Measurements from ENCODE around the gene FOXM1.
"Not testable (repeated sequence)": the region's sequence is repeated elsewhere in the genome, so short reads cannot be mapped to it uniquely, and the experiment has no call there.

The FOXM1 gene

DNA sequence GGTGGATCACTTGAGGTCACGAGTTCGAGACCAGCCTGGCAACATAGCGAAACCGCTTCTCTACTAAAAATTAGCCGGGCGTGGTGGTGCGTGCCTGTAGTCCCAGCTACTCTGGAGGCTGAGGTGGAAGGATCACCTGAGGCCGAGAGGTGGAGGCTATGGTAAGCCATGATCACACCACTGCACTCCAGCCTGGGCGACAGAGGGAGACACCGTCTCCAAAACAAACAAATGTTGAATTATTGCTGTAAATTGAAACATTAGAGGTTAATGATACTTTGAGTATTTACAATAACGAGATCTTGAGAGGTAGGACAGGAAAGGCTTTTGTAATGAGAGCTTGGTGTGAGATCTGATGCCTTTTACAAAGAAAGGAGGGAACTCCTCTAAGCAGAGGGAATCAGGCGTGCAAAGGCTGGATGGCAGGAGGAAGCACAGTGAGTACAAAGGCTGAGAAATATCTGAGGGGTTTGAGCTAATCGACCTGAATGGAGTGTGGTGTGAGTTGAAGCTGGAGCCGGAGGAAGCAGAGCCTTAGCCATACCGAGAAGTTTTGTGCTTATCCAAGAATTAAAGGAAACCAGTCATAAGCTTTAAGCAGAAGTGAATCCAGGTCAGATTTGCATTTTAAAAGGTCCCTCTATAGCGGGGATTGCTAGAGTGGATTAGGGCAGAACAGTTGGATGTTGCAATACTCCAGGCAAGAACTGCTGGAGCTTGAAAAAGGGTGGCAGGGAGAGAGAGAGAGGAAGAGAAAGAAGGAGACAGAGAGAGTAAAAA lies 1.2 kb upstream of the FOXM1 start:
- DNase-seq = peak; percentile 13

DNA sequence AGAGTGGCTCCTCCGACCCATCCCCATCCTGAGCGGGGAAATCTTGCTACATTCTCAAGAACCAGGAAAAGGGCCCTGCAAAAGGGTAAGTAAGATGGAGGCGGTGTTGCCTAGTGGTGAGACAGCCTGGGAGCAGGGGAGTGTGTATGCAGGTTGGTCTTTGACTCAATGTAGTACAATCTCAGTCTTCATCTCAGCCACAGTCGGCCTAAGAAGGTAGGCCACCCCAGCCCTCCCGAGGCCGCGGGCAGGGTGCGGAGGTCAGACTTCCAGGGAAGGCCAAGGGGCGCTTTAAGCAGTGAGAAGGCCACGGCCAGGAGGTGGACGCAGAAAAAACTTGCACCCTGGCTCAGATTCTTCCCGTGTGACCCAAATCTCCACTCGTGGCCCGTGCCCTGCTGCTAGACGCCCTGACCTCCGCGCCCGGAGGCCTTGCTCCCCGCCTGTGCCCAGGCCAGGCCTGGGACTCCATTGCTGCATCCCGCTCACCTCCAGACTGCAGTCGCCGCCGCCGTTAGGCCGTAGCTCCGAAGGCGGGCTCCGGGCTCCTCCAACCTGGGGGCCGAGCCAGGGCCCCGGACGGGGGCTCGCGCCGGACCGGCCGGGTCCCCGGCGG lies 435 bp downstream of the FOXM1 start:
- no peak for DNase-seq

DNA sequence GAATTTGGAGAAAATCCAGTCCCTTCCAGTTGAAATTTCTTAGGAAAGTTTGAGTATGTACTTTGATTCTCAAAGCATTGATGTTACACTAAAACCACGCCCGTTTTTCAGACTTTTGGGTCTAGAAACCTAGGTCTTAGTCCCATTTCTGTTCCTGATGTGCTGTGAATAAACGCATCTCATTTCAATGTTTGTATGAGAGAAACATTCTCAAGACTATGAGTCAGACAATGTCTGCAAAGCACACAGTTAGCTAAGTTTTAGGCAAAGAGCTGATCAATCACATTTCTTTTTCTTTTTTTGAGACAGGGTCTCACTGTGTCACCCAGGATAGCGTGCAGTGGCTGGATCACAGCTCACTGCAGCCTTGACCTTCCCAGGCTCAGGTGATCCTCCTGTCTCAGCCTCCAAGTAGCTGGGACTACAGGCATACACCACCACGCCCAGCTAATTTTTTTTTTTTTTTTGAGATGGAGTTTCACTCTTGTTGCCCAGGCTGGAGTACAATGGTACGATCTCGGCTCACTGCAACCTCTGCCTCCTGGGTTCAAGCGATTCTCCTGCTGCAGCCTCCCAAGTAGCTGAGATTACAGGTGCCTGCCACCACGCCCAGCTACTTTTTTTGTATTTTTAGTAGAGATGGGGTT lies 7.9 kb downstream of the FOXM1 start:
- not testable (repeated sequence) for DNase-seq

DNA sequence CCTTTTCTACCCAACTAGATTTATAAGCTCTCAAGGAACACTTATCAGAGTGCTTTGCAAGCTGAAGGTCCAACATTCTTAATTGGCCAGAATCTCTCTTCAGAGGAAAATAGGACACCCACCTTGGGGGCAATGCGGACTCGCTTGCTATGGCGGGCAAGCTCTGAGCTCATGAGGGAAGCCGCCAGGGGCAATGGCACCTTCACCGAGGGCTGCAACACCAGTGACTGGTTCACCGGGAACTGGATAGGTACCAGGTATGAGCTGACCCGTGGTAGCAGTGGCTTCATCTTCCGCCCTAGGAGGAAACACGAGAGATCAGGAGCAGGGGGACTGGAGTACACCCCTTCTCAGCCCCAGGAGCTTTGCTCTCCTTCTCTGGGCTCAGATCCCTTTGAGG lies 12.8 kb downstream of the FOXM1 start:
- no peak for DNase-seq

DNA sequence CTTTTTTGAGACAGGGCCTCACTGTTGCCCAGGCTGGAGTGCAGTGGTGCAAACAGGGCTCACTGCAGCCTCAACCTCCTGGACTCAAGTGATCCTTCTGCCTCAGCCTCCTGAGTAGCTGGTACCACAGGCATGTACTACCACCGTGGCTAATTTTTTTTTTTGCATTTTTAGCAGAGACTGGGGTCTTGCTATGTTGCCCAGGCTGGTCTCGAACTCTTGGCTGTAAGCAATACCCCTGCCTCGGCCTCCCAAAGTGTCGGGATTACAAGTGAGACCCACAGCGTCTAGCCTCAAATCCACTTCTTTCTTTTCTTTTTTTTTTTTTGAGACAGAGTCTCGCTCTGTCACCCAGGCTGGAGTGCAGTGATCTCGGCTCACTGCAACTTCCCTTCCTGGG lies 13.6 kb downstream of the FOXM1 start:
- DNase-seq = not testable (repeated sequence)

- DNase-seq = no peak
Measured at GRCh38 chr12:2862876-2863275, 14.1 kb downstream of the FOXM1 start.

DNA sequence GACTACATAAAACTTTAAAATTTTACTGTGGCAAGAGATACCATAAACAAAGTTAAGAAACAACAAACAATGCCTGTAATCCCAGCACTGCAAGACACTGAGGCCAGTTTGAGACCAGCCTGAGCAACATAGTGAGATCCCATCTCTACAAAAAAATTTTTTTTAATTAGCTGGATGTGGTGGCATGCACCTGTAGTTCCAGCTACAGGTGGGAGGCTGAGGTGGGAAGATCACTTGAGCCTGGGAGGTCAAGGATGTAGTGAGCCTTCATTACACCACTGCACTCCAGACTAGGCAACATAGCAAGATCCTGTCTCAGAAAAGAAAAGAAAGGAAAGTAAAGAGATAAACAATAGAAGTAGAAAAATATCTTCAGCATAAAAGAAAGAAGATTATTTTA lies 16.8 kb downstream of the FOXM1 start:
- DNase-seq = no peak

DNA sequence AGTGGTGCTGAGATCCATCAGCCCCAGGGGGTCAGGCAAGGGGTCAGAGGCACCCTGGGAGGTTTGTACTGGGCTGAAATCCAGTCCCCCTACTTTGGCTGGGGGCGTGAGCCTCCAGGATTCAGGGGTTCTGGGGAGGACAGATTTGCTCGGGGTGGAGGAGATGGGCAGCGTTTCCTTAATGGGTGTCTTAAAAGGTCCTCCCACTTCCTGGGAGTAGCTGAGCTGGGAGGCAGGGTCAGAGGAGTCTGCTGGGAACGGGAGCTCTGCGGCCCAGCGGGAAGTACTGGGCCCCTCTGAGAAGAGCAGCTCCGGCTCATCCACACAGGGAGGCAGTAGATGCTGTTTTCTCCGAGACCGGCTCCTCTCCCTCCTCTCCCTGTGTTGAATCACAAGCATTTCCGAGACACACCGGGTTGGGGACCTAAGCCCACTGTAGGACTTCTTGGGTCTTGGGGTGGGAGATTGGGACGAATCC lies 18.0 kb downstream of the FOXM1 start:
- no peak for DNase-seq

- DNase-seq = no peak
Measured at GRCh38 chr12:2858334-2858733, 18.6 kb downstream of the FOXM1 start.

GRCh38 chr12:2857576-2857975 lies 19.4 kb downstream of the FOXM1 start:
- no peak for DNase-seq

DNA sequence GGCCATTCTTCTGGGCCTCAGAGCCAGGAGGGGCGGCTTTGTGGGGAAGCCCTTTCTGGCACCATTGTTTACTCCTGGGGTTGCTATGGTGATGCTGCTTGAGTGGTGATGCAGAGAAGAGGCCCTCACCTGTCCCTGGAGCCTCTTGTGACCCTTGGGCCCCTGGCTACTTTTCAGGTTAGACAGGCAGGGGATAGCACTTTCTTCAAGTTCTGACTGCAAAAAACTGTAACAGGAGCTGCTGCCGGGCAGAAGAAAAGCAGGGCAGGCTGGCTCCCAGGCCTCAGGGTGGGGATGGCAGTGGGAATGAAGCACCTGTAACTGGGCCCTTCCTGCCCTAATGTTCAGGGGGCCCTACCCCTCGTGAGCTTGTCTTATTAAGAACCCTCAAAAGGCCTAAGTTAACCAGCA lies 19.9 kb downstream of the FOXM1 start, which contains the start of gene TEX52:
Gene TEX52 (minus strand): TSS at position 19 of the 411 bp plus-strand sequence. CDS start 13 bp downstream, at position 6.
- DNase-seq = no peak

DNA sequence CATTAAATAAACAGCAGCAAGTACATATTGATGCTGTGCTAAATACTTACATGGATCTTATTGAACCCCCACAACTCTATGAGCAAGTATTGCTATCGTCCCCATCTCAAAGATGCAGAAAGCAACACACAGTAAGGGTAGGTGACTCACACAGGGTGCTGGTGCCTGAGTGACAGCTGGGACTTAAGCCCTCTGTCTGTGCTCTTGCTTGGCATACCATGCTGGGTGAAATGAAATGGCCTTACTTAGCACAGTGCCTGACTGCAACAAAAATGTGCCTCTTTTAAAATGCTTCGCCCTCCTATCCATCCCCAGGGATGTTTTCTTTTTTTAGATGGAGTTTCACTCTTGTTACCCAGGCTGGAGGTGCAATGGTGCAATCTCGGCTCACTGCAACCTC lies 20.9 kb downstream of the FOXM1 start:
- DNase-seq = no peak

- DNase-seq = no peak
Measured at GRCh38 chr12:2855546-2855945, 21.4 kb downstream of the FOXM1 start.

- no peak for DNase-seq
Measured at GRCh38 chr12:2854669-2855453, 22.1 kb downstream of the FOXM1 start.

DNA sequence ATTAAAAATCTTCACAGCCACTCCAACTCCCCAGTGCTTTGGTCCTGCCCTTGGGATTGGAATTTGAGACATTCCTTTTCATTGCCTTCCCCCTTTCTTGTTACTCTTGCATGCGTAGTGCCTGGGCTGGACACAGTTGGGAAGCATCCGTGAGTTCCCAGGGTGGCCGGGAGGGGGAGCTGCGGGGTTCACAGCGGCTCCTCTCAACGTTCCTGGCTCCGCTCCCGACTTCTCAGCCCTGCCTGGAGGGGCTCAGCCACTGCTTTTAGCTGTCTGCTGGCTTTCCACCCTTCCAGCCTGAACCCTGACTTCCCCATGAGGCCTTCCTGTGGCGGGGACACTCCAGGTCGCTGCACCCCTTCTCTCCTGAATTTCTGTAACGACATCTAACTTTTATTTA lies 23.3 kb downstream of the FOXM1 start:
- peak; percentile 21 for DNase-seq

GRCh38 chr12:2851931-2852330 lies 25.0 kb downstream of the FOXM1 start:
- DNase-seq = no peak

DNA sequence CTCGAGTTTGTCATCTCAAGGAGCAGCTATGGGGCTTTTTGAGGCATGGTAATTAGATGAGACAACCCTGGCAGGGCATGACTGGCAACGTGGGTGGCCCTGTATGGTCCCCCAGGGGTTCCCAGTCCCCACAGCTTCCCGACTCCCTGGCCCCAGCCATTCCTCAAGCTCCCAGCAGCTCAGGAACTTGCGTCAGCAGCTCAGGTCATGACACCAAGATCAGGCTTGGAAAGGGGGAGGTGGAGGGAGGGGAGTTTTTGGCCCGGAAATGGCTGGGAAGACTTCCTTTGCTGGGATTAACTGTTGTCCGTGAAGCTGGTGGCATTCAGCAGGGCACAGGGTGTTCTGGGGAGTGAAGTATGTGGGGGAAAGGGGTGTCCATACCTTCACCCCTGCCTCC lies 31.7 kb downstream of the FOXM1 start:
- DNase-seq = no peak

GRCh38 chr12:2844786-2845185 lies 32.2 kb downstream of the FOXM1 start:
- no peak for DNase-seq

GRCh38 chr12:2842948-2843347 lies 34.0 kb downstream of the FOXM1 start:
- DNase-seq = no peak

GRCh38 chr12:2841056-2841650 lies 35.8 kb downstream of the FOXM1 start:
- DNase-seq = no peak

- no peak for DNase-seq
Measured at GRCh38 chr12:2836574-2836973, 40.4 kb downstream of the FOXM1 start.

DNA sequence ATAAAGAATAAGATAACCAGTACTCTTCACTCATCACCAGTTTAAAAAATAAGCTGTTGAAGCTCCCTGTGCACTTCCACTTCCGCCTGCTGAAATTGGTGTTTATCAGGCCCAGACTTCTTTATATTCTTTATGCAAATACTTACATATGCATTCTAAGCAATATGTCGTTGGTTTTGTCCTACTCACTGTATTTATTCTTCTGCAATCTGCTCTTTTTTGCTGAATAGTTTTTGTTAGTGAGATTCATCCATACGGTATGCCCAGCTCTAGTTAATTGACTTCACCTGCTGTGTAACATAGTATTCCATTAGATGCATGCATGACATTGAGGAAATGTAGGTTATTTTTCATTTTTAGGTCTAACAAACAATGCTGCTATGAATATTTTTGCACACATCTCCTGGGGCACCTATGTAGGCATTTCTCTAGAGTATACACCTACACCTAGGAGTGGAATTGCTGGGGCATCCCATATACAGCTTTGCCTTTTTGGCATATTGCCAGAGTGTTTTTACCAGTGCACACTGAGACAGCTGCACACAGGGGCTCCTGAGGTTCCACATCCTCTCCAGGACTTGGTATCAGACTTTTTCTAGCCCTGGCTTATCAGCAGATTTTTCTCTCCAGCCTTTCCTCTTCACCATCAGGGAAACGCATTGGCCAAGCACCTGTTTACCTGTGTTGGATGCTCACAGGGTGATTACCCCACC lies 41.1 kb downstream of the FOXM1 start:
- no peak for DNase-seq
